HepG2 (cell line): ENCODE data around the gene C2orf49. TPM values are rescaled to one million over a fixed set of nuclear protein-coding genes. Genes with fewer than 3 reads are reported as not detected.

Source experiments
- BCLAF1 ChIP-seq: fragments of 450-650 bp; IDR thresholded peaks from 2 replicates; pipeline ENCODE4 v1.6.1; 2017; ENCODE audit warnings: mild to moderate bottlenecking
- CBFB ChIP-seq: sonication (generic); formaldehyde crosslinking; IDR thresholded peaks from 2 replicates; pipeline ENCODE4 v1.4.0; 2020; ENCODE audit warnings: missing genetic modification reagents
- CENPBD1 ChIP-seq: sonication (generic); formaldehyde crosslinking; IDR thresholded peaks from 2 replicates; pipeline ENCODE4 v1.8.0; 2022; ENCODE audit warnings: missing genetic modification reagents, low read depth, mild to moderate bottlenecking, borderline replicate concordance
- HDAC1 ChIP-seq: sonication (generic); formaldehyde crosslinking; IDR thresholded peaks from 2 replicates; pipeline ENCODE4 v1.5.1; 2020; ENCODE audit warnings: mild to moderate bottlenecking, missing genetic modification reagents
- IKZF4 ChIP-seq: sonication (generic); formaldehyde crosslinking; IDR thresholded peaks from 2 replicates; pipeline ENCODE4 v1.5.1; 2020; ENCODE audit warnings: borderline replicate concordance, mild to moderate bottlenecking, low read depth, missing genetic modification reagents; ENCODE audit errors: not compliant biosample characterization
- PATZ1 ChIP-seq: sonication (generic); formaldehyde crosslinking; IDR thresholded peaks from 2 replicates; pipeline ENCODE4 v1.4.0; 2020; ENCODE audit warnings: missing genetic modification reagents
- PLRG1 ChIP-seq: fragments of 450-650 bp; conservative IDR thresholded peaks from 2 replicates; pipeline ENCODE4 v1.6.1; 2016
- POGK ChIP-seq: sonication (generic); formaldehyde crosslinking; conservative IDR thresholded peaks from 2 replicates; pipeline ENCODE4 v1.8.0; 2022; ENCODE audit warnings: mild to moderate bottlenecking, moderate library complexity, missing genetic modification reagents
- POGZ ChIP-seq: sonication (generic); formaldehyde crosslinking; IDR thresholded peaks from 2 replicates; pipeline ENCODE4 v1.4.0; 2020; ENCODE audit warnings: mild to moderate bottlenecking, missing genetic modification reagents
- SIX1 ChIP-seq: sonication (generic); formaldehyde crosslinking; IDR thresholded peaks from 2 replicates; pipeline ENCODE4 v1.4.0; 2020; ENCODE audit warnings: missing genetic modification reagents, borderline replicate concordance
- STAT5B ChIP-seq: sonication (generic); formaldehyde crosslinking; IDR thresholded peaks from 2 replicates; pipeline ENCODE4 v1.4.0; 2020; ENCODE audit warnings: missing genetic modification reagents
- XRCC5 ChIP-seq: fragments of 200-400 bp; formaldehyde crosslinking; optimal IDR thresholded peaks from 2 replicates; pipeline ENCODE3; 2017; ENCODE audit warnings: mild to moderate bottlenecking, low read length
- YEATS4 ChIP-seq: sonication (generic); formaldehyde crosslinking; IDR thresholded peaks from 2 replicates; pipeline ENCODE4 v1.4.0; 2020; ENCODE audit warnings: missing genetic modification reagents, borderline replicate concordance
- YY1 ChIP-seq: IDR thresholded peaks from 2 replicates; pipeline ENCODE4 v1.6.1; 2011; ENCODE audit warnings: low read length, low read depth, moderate library complexity, mild to moderate bottlenecking; ENCODE audit not compliant: insufficient read depth, insufficient replicate concordance
- ZMAT3 ChIP-seq: sonication (generic); formaldehyde crosslinking; conservative IDR thresholded peaks from 2 replicates; pipeline ENCODE4 v1.7.0; 2021; ENCODE audit warnings: missing genetic modification reagents
- ZNF274 ChIP-seq: sonication (generic); formaldehyde crosslinking; IDR thresholded peaks from 2 replicates; pipeline ENCODE4 v1.5.1; 2020; ENCODE audit warnings: mild to moderate bottlenecking, missing genetic modification reagents
- ZNF280B ChIP-seq: sonication (generic); formaldehyde crosslinking; IDR thresholded peaks from 2 replicates; pipeline ENCODE4 v1.5.0; 2020; ENCODE audit warnings: missing genetic modification reagents, mild to moderate bottlenecking, borderline replicate concordance
- ZNF331 ChIP-seq: sonication (generic); formaldehyde crosslinking; IDR thresholded peaks from 2 replicates; pipeline ENCODE4 v1.4.0; 2020; ENCODE audit warnings: missing genetic modification reagents
- ZNF749 ChIP-seq: sonication (generic); formaldehyde crosslinking; IDR thresholded peaks from 2 replicates; pipeline ENCODE4 v1.8.0; 2022; ENCODE audit warnings: mild to moderate bottlenecking, missing genetic modification reagents, moderate library complexity, borderline replicate concordance
- ZNF766 ChIP-seq: sonication (generic); formaldehyde crosslinking; IDR thresholded peaks from 2 replicates; pipeline ENCODE4 v1.5.0; 2020; ENCODE audit warnings: missing genetic modification reagents, borderline replicate concordance
- polyA plus RNA-seq, 8 experiments: library from polyadenylated mRNA; depleted of rRNA in 3 of 8; stranded (reverse) in 7 of 8; unstranded in 1 of 8; fragments of >200 nt; fragmentation: Illumina TruSeq in 4 of 8; extraction: Trizol in 4 of 8; gene quantifications; 2 replicates each; pipeline versions ENCODE4 v1.2.1 to v1.2.3, GENCODE V29; 2011 to 2016; ENCODE audit warnings: low read depth in 4 of 8, missing spikeins in 1 of 8, mixed read lengths in 1 of 8; ENCODE audit not compliant: insufficient read depth in 1 of 8
- total RNA-seq, 5 experiments: library from RNA; depleted of rRNA; stranded (reverse); fragments of >200 nt; fragmentation: Illumina TruSeq; extraction: Trizol; gene quantifications; 2 replicates each; pipeline ENCODE4 v1.2.3, GENCODE V29; 2016; ENCODE audit warnings: low read depth in 1 of 5

Gene C2orf49
- total and polyA plus RNA-seq, 2 of the 13 experiments (the other 11 are each of a cell fraction or from before 2014, with no cell fraction given): 24.7 to 28.8 TPM

GRCh38 chr2:105398336-105399206 is 61.2 kb downstream of the C2orf49 start, which contains the start of gene FHL2 (continued):
- TF ChIP-seq POGK (CRISPR knock-in tag): peak; percentile 31; the same call in 1 of the 2 replicates
- no peak for TF ChIP-seq CENPBD1
- no peak for TF ChIP-seq ZMAT3 (CRISPR knock-in tag)
- 0 out of 2 replicates have a peak, but pooled peaks have one; percentile 28 for TF ChIP-seq ZNF766
- peak; percentile 78 for TF ChIP-seq XRCC5
- 0 out of 2 replicates have a peak, but pooled peaks have one; percentile 20 for TF ChIP-seq HDAC1 (CRISPR knock-in tag)
- TF ChIP-seq CBFB (CRISPR knock-in tag): no peak
- peak; percentile 38 for TF ChIP-seq YY1
- no peak for TF ChIP-seq POGZ (CRISPR knock-in tag)
- peak; percentile 51 for TF ChIP-seq YEATS4
- peak; percentile 58; the same call in 1 of the 2 replicates for TF ChIP-seq PATZ1 (CRISPR knock-in tag)
- no peak for TF ChIP-seq SIX1 (CRISPR knock-in tag)
- no peak for TF ChIP-seq IKZF4 (CRISPR knock-in tag)
- no peak for TF ChIP-seq BCLAF1
- peak; percentile 37; the same call in 1 of the 2 replicates for TF ChIP-seq ZNF274 (CRISPR knock-in tag)
- TF ChIP-seq PLRG1: no peak
- peak; percentile 55; the same call in 1 of the 2 replicates for TF ChIP-seq ZNF280B (CRISPR knock-in tag)
- no peak for TF ChIP-seq STAT5B
- 0 out of 2 replicates have a peak, but pooled peaks have one; percentile 56 for TF ChIP-seq ZNF749 (CRISPR knock-in tag)
- peak; percentile 52 for TF ChIP-seq ZNF331 (CRISPR knock-in tag)
